Panc1 (cell line): ENCODE results near the gene SERPINA10. TPM values are rescaled to one million over a fixed set of nuclear protein-coding genes. Genes with fewer than 3 reads are reported as not detected.

ENCODE experiments used
- ATAC-seq: fragments of 200-7000 bp; cut with Tn5 transposase; 2 replicates; pipeline ENCODE4 v1.9.1; 2020; ENCODE audit warnings: mild to moderate bottlenecking, moderate library complexity
- BruUV-seq: library from RNA; stranded (reverse); fragments of 400-500 nt; replicated peaks from 2 replicates; lab custom pipeline; 2021; lab: Mats Ljungman, UMichigan
- CTCF ChIA-PET: fragments of 300-600 bp; sonication (Branson Sonifier 250); formaldehyde crosslinking; loops from one replicate; lab custom pipeline; 2022; ENCODE audit warnings: antibody characterized with exemption; lab: Charles Lee
- POLR2A ChIA-PET: fragments of 300-600 bp; sonication (Branson Sonifier 250); formaldehyde crosslinking; loops from one replicate; lab custom pipeline; 2022; ENCODE audit warnings: antibody characterized with exemption; lab: Charles Lee
- DNase-seq: peaks from one replicate; pipeline ENCODE4 v3.0.0-alpha.2; 2010; ENCODE audit warnings: low read depth, low spot score
- H3K27ac ChIP-seq: 2 replicates; pipeline ENCODE4 v1.5.1; 2011; ENCODE audit warnings: mild to moderate bottlenecking, low read length, inconsistent platforms
- H3K27me3 ChIP-seq: fragments of 200-500 bp; sonication (Bioruptor generic); 2 replicates; pipeline ENCODE4 v1.6.0; 2014; ENCODE audit warnings: low read length, inconsistent platforms; ENCODE audit not compliant: control insufficient read depth, insufficient read depth
- H3K36me3 ChIP-seq: fragments of 200-500 bp; sonication (Bioruptor generic); 2 replicates; pipeline ENCODE4 v1.5.1; 2014; ENCODE audit warnings: inconsistent platforms, mild to moderate bottlenecking, low read length, moderate library complexity; ENCODE audit not compliant: control insufficient read depth, insufficient read depth
- H3K4me1 ChIP-seq: 2 replicates; pipeline ENCODE4 v1.5.1; 2011; ENCODE audit warnings: inconsistent platforms, mild to moderate bottlenecking, low read length, moderate library complexity; ENCODE audit not compliant: control insufficient read depth, insufficient read depth
- H3K4me3 ChIP-seq, 2 experiments: 2 replicates each; pipeline ENCODE4 v1.5.1; 2011 to 2012; ENCODE audit warnings: low read depth in 2 of 2, low read length in 2 of 2, mild to moderate bottlenecking in 2 of 2, inconsistent platforms in 1 of 2, moderate library complexity in 1 of 2
- H3K9me3 ChIP-seq: fragments of 200-500 bp; sonication (Bioruptor generic); 2 replicates; pipeline ENCODE4 v1.5.1; 2014; ENCODE audit warnings: low read depth, mild to moderate bottlenecking, inconsistent platforms, low read length, moderate library complexity; ENCODE audit not compliant: control insufficient read depth, insufficient read depth
- CTCF ChIP-seq: fragments of 450-650 bp; IDR thresholded peaks from 2 replicates; pipeline ENCODE4 v1.5.1; 2017; ENCODE audit warnings: mild to moderate bottlenecking
- POLR2AphosphoS5 ChIP-seq: IDR thresholded peaks from 2 replicates; pipeline ENCODE4 v1.6.1; 2012; ENCODE audit warnings: mild to moderate bottlenecking, low read depth, low read length, moderate library complexity
- REST ChIP-seq, 2 experiments: IDR thresholded peaks; 2 replicates each; pipeline ENCODE4 v1.6.1; 2011 to 2012; ENCODE audit warnings: low read depth in 2 of 2, control low read depth in 1 of 2, low read length in 1 of 2, mild to moderate bottlenecking in 1 of 2, moderate library complexity in 1 of 2; ENCODE audit not compliant: insufficient read depth in 1 of 2
- SIN3A ChIP-seq: IDR thresholded peaks from 2 replicates; pipeline ENCODE4 v1.6.1; 2012; ENCODE audit warnings: low read depth, mild to moderate bottlenecking, low read length, moderate library complexity, borderline replicate concordance; ENCODE audit not compliant: insufficient read depth
- TCF7L2 ChIP-seq: IDR thresholded peaks from 2 replicates; pipeline ENCODE4 v1.6.1; 2011; ENCODE audit warnings: mild to moderate bottlenecking, low read depth, low read length, inconsistent platforms
- in situ Hi-C: cut with HindIII; loops from 2 replicates; pipeline ENCODE4 v1.10.0; 2016; ENCODE audit warnings: low sequenced_read_pairs, low pct_unique_long_range_greater_than_20kb
- intact Hi-C: fragments of 100-400 bp; cut with micrococcal nuclease; formaldehyde crosslinking; loops from one replicate; pipeline ENCODE4 v1.10.0; 2022; ENCODE audit not compliant: unreplicated experiment
- total RNA-seq: library from RNA; stranded (reverse); gene quantifications from one replicate; pipeline ENCODE4 v1.2.1, GENCODE V29; 2021; ENCODE audit not compliant: unreplicated experiment

SERPINA10 gene
- total RNA-seq, 1 experiment from 2014 or later: 0.03 TPM

GRCh38 chr14:94321421-94322271, 28.6 kb upstream of the SERPINA10 start:
- CTCF ChIA-PET: no interaction called here

GRCh38 chr14:94320243-94320642, 27.2 kb upstream of the SERPINA10 start:
- Histone ChIP-seq H3K27me3 (no peaks in the 10 kb centered on the region), H3K4me3 (no peak overlapping the region), H3K36me3 (no peaks in the 10 kb centered on the region), H3K9me3 (no peaks in the 10 kb centered on the region), H3K27ac (no peak overlapping the region), H3K4me1 (no peaks in the 10 kb centered on the region)
- no peak for TF ChIP-seq POLR2AphosphoS5
- TF ChIP-seq CTCF: no peak
- TF ChIP-seq SIN3A: no peak
- no peak for TF ChIP-seq TCF7L2
- no peak for TF ChIP-seq REST (IDR thresholded peaks at IDR 0.05; ENCODE audit: insufficient read depth in 1 of 2, low read depth in 2 of 2, low read length in 1 of 2)
- POLR2A ChIA-PET: no interaction called here
- BruUV-seq: no TSS peak
- in situ Hi-C loops (no loop called here), intact Hi-C loops (no loop called here)
- CTCF ChIA-PET: no interaction called here
- ATAC-seq (no peak), DNase-seq (no peak)

More at GRCh38 chr14:94321421-94322271, 28.6 kb upstream of the SERPINA10 start:
- Histone ChIP-seq H3K36me3 (no peaks in the 10 kb centered on the region), H3K27ac (no peak overlapping the region), H3K27me3 (no peaks in the 10 kb centered on the region), H3K9me3 (no peaks in the 10 kb centered on the region), H3K4me3 (no peak overlapping the region), H3K4me1 (no peaks in the 10 kb centered on the region)
- BruUV-seq: no TSS peak
- no peak for ATAC-seq
- intact Hi-C loops (no loop called here), in situ Hi-C loops (no loop called here)
- no peak for DNase-seq
- TF ChIP-seq TCF7L2: no peak
- TF ChIP-seq POLR2AphosphoS5: no peak
- no peak for TF ChIP-seq SIN3A
- TF ChIP-seq REST (IDR thresholded peaks at IDR 0.05; ENCODE audit: insufficient read depth in 1 of 2, low read depth in 2 of 2, low read length in 1 of 2): no peak
- TF ChIP-seq CTCF: no peak
- POLR2A ChIA-PET: no interaction called here
